HL-60 (cell line): ENCODE results near the gene AWAT2.

ENCODE experiments used
- DNase-seq, 2 experiments: peaks; one replicate each; pipeline ENCODE4 v3.0.0-alpha.2; 2010 to 2020; ENCODE audit warnings: low read depth in 1 of 2, low spot score in 1 of 2
- H3K27ac ChIP-seq: fragments of 250-450 bp; sonication (Bioruptor Pico); replicated peaks from 2 replicates; pipeline ENCODE4 v1.5.1; 2020; ENCODE audit warnings: mild to moderate bottlenecking, moderate library complexity
- H3K27me3 ChIP-seq: fragments of 250-450 bp; sonication (Bioruptor Pico); 2 replicates; pipeline ENCODE4 v1.5.1; 2021; ENCODE audit warnings: mild to moderate bottlenecking, moderate library complexity; ENCODE audit not compliant: insufficient read depth, poor library complexity, severe bottlenecking
- H3K4me3 ChIP-seq: replicated peaks from 2 replicates; pipeline ENCODE4 v1.5.1; 2011; ENCODE audit warnings: mild to moderate bottlenecking, control low read depth, low read length; ENCODE audit not compliant: insufficient read depth
- CTCF ChIP-seq: IDR thresholded peaks from one replicate; pipeline ENCODE4 v1.5.1; 2011; ENCODE audit warnings: low read length, control low read depth, inconsistent platforms; ENCODE audit not compliant: insufficient read depth
- GABPA ChIP-seq: IDR thresholded peaks from 2 replicates; pipeline ENCODE4 v1.6.1; 2012; ENCODE audit warnings: low read depth
- POLR2AphosphoS5 ChIP-seq: IDR thresholded peaks from 2 replicates; pipeline ENCODE4 v1.6.1; 2012; ENCODE audit warnings: low read depth
- REST ChIP-seq: IDR thresholded peaks from 2 replicates; pipeline ENCODE4 v1.6.1; 2012; ENCODE audit warnings: low read depth; ENCODE audit not compliant: insufficient replicate concordance
- SPI1 ChIP-seq: IDR thresholded peaks from 2 replicates; pipeline ENCODE4 v1.6.1; 2012; ENCODE audit warnings: low read depth, mild to moderate bottlenecking, borderline replicate concordance

Gene AWAT2

GRCh38 chrX:70026112-70026850 is 23.5 kb downstream of the AWAT2 start:
- no peak overlapping the region for H3K4me3 ChIP-seq
- no peak for DNase-seq
- H3K27me3 ChIP-seq, result no peaks in the 10 kb centered on the region
- no peak for TF ChIP-seq POLR2AphosphoS5
- no peak for TF ChIP-seq REST
- no peak for TF ChIP-seq SPI1
- TF ChIP-seq CTCF, result no peak
- TF ChIP-seq GABPA, result no peak
- no peak overlapping the region for H3K27ac ChIP-seq

- DNase-seq, result no peak
- Histone ChIP-seq H3K27me3 (no peaks in the 10 kb centered on the region), H3K4me3 (no peak overlapping the region), H3K27ac (no peak overlapping the region)
- TF ChIP-seq POLR2AphosphoS5 (no peak), GABPA (no peak), CTCF (no peak), REST (no peak), SPI1 (no peak)
These were observed 24.3 kb downstream of the AWAT2 start for GRCh38 chrX:70025464-70025863.

- Histone ChIP-seq H3K4me3 (no peak overlapping the region), H3K27ac (no peak overlapping the region), H3K27me3 (no peaks in the 10 kb centered on the region)
- no peak for DNase-seq
- TF ChIP-seq POLR2AphosphoS5 (no peak), GABPA (no peak), SPI1 (no peak), CTCF (no peak), REST (no peak)
These were observed 27.1 kb downstream of the AWAT2 start for GRCh38 chrX:70022616-70023015.
